Fibroblast of skin of right biceps (primary cell): ENCODE results near the gene SLC36A3.
A peak's percentile ranks its signal among the peaks of the same experiment; 100 is the strongest.

Experiments
- DNase-seq: peaks from one replicate; pipeline ENCODE4 v3.0.0-alpha.2; 2013

The SLC36A3 gene

DNA sequence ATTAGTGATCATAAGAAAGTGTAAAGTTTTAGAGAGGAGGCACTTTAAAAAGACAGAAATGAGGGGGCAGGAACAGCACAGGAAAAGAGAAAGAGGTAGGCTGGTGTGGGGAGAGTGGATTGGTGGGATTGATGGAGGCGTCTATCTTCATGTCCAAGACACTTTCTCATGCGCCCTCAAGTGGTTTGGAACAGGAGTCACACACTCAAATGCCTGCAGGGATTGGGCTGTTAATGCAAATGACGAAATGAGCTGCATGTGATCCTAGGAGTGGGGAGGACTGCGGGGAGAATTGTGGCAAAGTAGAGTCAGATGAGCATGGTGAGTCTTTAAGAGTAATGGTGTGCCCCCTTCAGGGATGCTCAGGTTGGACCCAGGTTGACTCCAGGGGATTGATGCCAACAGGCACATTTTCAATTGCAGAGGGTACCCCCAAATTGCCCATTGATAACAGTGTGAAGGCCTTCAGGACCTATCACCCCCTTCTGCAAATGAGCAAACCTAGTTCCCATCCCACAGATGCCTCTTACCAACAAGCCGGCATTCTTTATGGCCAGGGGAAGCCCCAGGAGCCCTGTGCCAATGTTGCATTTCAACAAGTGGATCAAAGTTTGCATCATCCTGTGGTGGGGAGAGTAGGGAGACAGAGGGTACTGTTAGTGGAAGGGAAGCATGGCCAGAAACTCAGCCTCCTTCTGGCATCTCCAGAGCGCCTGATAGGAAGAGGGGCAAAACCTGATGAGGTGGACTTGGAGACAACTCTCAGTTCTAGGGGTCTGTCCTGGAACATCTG is 5.3 kb downstream of the SLC36A3 start:
- peak; percentile 51 for DNase-seq

DNA sequence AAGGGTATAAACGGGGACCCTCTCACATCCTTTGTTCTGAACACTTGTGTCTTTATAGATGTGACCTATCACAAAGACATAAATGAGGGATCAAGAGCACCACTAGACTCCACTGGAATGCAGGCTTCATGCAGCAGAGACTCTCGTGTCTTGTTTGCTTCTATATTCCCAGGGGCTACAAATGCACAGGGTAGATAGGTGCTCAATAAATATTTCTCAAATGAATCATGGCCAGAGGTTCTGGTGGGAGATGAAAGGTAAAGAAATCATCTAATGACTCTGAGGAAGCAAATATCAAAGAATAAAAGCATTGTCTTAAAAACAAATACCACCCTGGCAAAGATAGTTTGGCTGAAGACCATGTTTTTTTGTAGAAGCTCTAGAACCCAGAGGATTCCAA is 6.6 kb downstream of the SLC36A3 start:
- DNase-seq: no peak

DNA sequence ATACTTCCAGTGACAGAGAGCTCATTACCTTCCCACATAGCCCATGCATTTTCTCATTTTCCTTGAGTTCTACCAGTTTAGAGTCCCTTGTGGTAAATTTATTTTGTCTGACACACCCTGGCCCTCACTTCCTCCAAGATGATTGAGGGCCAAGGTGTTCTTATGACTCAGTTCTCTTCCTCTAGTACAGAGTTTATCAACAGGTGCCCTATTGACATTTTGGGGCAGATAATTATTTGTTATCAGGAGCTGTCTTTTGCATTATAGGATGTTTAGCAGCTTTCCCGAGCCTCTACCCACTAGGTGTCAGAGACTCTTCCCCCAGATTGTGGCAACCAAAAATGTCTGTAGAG is 7.1 kb downstream of the SLC36A3 start:
- DNase-seq: no peak

DNA sequence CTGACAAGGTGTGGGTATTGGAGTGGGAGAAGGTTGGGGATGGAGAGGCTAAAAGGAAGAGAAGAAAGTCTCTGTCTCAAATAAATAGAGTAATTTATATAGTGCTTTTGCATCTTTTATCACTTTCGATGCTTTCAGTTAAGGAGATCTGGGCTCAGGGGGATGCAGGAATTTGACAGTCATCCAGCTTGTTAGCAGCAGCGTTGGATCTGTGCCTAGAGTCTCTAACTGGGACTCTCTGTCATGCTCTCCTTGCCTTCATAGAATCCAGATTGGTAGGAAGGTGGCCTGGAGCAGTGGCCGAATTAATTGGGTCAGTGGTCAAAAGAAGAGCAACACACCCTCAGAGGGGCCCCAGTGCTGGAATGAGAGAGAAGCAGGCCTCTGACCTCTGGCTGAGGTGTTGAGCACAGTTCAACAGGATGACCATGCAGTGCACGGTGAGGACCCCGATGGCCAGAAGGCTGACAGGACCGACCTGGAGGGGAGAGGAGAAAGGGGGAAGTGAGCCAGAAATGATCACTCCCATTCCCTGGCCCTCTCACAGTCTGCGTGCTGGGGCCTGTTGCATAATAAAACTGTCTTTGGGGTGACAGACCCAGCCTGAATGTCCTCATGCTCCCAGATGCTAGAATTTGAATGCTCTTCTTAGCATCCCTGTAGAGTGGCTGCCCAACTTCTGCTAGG is 7.6 kb downstream of the SLC36A3 start:
- DNase-seq: no peak

DNA sequence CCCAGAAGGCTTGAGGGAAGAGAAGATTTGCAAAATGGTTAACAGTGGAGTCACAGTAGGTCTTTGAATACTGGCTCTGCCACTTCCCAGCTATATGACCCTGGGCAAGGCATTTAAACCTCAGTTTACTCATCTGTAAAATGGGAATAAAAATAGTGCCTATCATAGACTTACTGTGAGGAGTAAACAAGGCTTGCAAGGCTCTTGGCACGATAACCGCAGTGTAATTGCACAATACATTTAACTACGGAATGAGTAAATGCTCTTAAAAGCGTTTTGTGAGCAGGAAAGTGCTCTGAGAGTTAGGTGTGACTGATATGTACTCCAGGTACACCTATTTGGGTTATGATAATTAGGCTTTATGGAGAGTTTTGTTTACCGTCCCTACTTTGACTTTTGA is 8.4 kb downstream of the SLC36A3 start:
- no peak for DNase-seq

DNA sequence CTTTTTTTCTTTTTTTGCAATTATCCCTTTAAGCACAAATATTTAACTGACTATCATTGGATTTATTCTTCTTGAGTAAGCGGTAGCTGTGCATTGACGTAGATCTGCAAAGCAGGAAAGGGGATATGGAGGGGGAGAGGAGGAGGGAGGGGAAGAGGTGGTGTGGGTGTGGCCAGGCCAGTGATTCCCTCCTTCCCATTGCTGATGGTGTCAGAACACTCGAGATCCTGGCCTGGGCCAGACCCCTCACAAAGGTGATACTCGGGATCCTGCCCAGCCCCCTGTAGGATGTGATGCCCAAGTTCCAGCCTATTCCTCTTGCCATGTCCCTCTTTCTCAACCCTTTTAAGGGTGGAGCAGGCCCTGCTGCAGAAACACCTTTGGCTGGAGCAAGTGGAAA is 9.9 kb downstream of the SLC36A3 start:
- no peak for DNase-seq

DNA sequence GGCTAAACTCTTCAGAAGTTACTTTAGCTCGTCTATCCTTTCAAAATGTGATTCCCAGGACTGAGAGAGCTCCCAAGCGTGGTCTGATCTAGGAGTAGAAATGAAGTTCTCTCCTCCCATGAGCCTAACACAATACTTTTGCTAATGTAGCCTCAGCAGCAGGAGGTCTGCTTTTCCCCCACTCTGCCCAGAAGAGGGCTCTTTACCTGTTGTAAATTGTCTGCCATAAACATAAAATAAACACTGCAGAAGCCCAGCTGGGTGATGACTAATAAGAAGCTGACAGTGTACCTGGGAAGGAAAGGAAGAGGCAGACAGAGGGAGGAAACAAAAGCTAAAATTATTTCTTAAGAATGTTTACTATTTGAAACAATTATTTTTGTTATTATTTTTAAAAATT is 15.4 kb downstream of the SLC36A3 start:
- DNase-seq: no peak

DNA sequence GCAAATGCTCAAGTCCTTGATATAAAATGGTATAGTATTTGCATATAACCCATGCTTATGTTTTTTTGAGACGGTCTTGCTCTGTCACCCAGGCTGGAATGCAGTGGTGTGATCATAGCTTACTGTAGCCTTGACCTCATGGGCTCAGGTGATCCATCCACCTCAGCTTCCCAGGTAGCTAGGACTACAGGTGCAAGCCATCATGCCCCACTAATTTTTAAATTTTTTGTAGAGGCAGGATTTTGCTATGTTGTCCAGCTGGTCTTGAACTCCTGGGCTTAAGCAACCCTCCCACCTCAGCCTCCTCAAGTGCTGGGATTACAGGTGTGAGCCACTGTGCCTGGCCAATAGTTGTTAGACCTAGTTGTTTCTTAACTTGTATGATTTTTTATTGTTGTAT is 17.3 kb downstream of the SLC36A3 start:
- DNase-seq: no peak

DNA sequence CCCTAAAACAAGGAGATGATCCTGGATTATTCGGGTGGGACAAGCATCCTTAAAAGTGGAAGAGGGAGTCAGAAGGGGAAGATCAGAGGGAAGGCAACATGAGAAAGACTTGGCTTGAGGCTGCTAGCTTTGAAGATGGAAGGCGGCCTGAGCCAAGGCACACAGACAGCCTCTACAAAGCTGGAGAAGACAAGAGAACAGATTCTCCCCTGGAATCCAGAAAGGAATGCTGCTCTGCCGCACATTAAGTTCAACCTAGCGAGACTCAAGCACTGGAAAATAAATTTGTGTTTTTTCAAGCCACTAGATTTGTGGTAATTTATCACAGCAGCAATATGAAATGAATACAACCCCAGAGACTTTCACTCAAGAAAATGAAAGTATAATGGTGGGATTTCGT is 17.9 kb downstream of the SLC36A3 start:
- DNase-seq: no peak

DNA sequence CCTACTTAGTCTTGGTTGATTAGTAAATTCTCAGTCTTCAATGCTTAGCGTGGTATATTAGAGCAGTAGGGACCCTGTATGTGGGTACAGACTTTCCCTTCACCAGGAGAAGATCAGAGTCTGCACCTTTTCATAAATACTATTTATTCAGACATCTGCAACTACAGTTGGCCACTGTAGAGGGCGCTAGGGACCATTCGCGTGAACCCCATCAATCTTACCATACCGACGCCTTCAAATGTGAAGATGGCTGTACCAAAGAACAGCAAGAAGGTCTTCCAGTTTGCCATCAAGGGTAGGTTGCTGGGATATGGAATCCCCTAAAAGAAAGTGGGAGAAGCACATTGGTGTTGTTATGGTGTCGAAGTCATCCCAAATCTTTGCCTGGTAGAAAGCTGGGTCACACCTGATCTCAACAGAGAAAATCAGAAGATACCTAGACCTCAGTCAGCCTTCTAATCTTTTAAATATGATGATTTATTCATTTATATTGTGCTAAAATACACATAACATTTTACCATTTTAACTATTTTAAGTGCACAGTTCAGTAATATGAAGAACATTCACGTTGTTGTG is 19.1 kb downstream of the SLC36A3 start:
- no peak for DNase-seq

DNA sequence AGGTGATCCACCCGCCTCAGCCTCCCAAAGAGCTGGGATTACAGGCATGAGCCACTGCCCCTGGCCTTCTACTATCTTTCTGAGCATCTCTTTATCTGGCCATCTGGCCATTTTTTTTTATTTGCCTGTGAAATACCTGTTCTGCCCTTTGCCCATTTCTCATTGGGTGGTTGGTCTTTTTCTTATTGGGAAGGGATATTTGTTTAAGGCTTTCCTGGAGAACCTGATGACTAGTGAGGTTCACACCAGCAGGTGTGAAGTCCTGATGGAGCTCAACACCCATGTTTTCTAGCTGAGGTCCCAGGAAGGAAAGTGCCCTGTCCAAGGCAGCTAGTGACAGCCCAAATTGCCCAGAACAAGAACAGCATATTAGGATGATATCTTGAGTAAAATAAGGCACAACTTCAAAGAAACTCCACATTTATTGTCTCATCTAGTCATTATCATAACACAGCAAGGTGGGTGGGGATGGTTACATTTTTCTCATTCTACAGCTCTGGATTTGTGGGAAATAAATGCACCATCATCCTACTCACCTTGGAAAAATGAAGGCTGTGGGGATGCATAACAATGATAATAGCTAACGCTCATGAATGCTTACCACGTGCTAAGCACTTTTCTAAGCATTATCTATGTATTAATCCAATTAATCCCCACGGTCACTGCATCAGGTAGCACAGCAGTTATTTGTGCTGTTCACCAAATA is 20.3 kb downstream of the SLC36A3 start:
- DNase-seq: no peak

DNA sequence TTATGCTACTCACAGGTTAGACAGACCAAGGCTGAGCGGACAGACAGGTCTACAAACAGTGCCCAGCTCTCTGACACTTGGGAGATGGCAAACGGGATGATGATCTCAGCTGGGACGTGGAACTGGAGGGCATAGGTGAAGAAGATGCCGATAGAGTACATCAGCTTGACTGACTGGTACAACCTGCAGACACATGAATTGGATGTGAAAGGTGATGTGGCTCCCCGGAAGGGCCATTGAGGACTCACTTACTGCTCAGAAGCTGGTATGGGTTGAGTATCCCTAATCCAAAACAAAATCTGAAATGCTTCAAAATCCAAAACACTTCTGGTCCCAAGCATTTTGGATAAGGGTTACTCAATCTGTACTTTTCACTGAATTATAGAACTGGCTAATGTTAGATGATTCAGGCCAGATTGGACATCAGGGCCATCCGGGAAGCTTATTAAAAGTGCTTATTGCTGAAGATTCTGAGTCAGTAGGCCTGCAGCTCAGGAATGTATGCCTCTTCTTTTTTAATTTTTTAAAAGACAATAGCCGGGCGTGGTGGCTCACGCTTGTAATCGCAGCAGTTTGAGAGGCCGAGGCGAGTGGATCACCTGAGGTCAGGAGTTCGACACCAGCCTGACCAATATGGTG is 22.4 kb downstream of the SLC36A3 start:
- no peak for DNase-seq

DNA sequence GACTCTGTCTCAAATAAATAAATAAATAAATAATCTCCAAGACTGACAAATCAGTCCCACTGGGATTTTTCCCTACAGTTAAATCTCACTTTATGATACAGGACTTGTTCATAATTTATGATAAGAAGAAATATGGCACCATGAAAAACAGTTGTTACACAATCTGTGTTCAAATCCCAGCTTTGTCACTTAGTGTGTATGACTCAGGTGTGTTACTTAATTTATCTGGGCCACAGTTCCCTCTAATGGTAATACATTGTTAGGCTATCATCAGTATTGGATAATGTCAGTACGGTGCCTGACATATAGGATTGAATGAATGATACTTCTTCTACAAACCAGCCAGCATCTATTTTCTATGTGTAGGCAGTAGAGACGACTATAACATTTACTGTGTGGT is 23.1 kb downstream of the SLC36A3 start:
- DNase-seq: no peak

DNA sequence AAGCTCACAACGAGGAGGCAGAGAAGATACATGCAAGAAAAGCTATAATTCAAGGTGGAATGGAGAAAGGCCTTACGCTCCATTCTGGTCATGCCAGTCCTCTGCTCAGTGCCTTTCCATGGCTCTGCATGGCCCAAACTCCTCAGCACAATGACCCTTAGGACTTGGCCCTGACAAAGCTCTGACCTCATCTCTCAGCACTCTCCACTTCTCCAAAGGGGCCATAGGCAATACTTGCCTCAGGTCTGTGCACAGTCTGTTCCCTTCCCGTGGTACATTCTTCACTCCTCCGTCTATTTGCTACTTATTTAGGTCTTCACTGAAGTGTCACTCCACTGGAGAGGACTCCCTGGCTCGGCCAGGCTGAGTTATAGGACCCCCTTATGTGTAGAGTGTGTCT is 24.7 kb downstream of the SLC36A3 start:
- DNase-seq: no peak

DNA sequence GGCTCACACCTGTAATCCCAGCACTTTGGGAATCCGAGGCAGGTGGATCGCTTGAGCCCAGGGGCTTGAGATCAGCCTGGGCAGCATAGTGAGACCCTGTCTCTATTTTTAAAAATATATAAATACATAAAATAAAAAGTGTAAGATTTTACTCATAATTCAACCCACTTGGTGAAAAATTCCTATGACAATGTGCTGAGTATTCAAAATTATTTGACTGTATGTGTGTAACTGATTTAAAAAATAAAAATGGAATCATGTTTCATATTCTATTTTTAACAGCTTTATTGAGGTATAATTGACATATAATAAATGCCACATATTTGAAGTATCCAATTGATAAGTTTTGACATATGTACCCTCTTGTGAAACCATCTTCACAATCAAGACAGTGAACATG is 27.8 kb downstream of the SLC36A3 start:
- DNase-seq: no peak

DNA sequence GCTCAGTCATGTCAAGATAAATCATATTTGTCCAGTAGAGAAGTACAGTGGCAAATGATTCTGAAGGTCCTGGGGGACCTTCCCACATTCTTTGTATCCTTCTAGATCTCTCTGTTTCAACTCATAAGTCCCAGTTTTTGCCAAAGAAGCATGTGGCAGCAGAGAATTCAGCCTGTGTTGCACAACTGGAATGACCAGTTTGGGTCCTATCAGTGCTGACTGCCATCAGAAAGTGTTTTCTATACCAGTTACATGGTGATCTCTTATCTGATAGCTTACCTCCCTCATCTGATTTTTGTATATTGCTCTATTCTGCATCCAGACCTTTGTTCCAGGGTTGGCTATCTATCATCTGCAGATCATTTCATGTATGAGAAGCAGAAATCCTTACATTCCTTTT is 28.9 kb downstream of the SLC36A3 start:
- no peak for DNase-seq

DNA sequence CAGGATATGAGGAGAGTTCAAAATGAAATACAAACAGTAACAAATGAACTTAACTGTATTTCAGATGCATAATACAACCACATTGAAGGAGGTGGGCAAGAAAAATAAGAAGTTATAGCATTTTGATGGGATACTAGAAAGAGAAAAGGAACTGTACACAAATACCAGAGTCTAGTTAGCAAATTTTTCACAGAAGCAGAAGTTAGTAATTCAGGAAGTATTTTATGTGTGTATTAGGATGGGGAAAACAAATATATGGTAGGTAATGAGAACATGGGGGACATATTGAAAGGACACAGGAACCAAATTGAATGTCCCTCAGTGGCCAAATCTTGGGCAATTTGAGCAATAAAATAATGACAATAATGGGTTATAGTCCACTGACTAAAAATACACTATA is 32.2 kb downstream of the SLC36A3 start:
- no peak for DNase-seq

DNA sequence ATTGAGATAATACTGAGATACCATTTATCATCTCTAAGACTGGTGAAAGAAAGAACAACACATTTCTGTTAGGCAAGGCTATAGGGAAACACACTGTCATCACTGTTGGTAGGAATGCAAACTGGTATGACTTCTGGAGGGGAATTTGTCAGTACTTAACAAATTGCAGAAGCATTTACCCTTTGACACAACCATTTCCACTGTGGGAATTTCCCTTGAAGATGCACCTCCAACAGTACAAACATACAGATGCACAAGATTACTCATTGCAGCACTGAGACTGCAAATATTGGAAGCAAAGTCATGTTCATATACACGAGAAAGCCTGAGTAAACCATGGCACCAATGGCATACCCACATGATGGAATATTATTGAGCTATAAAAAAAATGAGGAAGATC is 33.0 kb downstream of the SLC36A3 start:
- peak; percentile 10 for DNase-seq

DNA sequence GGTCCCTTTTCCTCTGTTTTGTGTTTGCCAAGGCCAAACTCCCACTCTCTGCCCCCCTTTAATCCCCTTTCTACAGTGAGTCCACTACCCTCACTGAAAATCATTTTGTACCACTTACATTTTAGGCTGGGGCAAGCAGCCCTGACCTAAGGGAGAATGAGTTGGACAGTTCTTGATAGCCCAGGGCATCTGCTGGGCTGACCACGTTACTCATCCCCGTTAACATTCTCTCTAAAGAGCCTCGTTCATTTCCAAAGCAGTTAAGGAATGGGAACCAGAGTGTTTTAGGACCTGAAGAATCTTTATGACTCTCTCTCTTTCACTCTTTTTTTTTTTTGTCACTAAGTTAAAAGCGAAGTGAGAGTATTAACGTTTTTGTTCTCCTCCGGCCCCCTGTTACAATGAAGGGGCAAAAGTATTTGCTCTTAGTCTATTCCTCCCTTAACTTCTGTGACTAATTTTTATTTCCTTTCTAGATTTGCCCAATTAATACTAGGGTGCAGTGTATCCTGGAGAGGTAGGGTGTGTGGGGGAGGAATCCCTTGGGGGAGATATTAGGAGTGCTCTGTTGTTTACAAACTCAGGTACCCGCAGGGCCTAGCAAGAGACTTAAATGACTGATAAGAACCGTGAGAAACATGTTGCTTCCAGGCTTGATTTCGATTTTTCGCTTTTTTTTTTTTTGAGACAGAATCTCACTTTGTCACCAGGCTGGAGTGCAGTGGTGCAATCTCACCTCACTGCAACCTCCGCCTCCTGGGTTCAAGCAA is 35.9 kb downstream of the SLC36A3 start:
- DNase-seq: no peak

DNA sequence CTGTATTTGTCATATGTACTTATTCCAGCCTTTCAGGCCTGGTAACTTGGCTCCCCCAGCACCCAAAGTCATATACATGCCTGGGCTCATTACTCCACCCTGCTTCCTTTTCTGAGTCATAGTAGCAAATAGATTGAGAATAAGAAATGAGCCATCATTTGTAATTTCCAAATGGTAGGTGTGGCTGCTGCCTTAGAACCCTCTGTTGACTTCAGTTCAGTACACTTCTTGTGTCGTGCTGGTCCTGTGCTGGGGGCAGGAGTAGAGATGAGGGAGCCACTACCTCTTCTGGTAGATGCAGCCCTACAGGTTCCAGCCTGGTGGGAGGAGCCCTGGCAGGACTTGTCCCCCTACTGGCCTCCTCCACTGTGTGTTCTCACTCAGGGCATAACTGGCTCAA is 39.5 kb downstream of the SLC36A3 start:
- DNase-seq: peak; percentile 54

DNA sequence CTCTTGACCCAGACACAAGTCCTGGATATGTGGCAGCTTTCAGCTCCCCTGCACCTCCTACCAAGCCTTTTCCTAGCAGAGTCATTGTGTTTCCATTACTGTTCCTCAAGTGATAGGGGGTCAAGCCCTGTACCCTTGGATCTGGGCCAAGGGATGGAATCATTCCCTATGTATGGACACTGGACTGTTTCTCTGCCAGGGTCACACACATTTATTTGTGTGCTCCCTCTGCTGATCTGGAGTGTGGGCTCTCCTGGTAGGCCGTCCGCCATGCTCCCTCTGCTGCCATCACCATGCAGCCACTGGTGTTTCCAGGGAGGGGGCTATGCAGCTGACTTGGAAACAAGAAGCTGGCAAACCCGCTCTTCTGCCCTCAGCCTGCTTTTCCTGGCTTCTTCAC is 41.0 kb downstream of the SLC36A3 start:
- no peak for DNase-seq

DNA sequence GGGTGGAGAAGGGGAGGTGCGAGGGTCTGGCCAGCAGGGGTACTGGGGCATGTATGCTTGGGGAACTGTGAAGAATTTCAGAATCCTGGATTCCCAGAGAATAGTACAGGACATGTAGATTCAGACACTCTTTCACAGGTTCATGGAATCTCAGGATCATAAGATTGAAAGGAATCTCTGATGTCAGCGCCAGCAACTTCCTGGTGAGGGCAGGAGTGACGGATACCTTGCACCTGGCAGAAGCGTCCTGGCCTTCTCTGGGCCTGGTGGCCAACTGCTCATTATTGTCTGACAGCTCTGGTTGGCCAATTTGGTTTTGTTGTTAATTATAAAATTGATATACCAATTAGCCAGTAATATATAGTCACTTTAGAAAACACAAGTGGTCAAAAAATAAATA is 43.6 kb downstream of the SLC36A3 start:
- DNase-seq: no peak

DNA sequence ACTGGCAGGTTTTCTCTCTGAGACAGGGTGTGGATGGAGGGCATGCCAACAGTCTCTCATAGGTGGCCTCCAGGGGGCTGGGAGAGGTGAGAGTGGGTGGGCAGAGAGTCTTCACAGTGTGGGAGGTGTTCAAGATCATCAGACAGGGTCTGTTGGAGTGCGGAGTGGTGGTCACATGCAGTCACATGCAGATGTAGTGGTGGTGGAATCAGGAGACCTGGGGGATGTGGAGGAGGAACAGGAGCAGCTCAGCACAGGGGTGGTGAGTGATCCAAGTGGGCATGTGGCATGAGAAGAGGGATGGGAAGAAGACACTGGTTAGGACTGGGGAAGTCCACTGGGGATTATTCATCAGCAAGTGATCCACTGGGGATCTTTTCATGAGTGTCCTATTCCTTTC is 44.8 kb downstream of the SLC36A3 start:
- no peak for DNase-seq
